ENCODE results near the gene NDUFA6. TPM values are rescaled to one million over a fixed set of nuclear protein-coding genes. Genes with fewer than 3 reads are reported as not detected.
"Not testable (repeated sequence)": the region's sequence is repeated elsewhere in the genome, so short reads cannot be mapped to it uniquely, and the experiment has no call there.

Gene NDUFA6
- total RNA-seq, 1 experiment from 2014 or later: 126 TPM

GRCh38 chr22:42076764-42077485, 13.6 kb downstream of the NDUFA6 start:
- in situ Hi-C loops (cut with HindIII; ENCODE audit: low pct_unique_long_range_greater_than_20kb, low sequenced_read_pairs): no loop called here
- no peak for DNase-seq (ENCODE audit: low read depth, low spot score)

- in situ Hi-C loops (cut with HindIII; ENCODE audit: low pct_unique_long_range_greater_than_20kb, low sequenced_read_pairs): no loop called here
These were observed 15.5 kb downstream of the NDUFA6 start for GRCh38 chr22:42074846-42075676.

DNA sequence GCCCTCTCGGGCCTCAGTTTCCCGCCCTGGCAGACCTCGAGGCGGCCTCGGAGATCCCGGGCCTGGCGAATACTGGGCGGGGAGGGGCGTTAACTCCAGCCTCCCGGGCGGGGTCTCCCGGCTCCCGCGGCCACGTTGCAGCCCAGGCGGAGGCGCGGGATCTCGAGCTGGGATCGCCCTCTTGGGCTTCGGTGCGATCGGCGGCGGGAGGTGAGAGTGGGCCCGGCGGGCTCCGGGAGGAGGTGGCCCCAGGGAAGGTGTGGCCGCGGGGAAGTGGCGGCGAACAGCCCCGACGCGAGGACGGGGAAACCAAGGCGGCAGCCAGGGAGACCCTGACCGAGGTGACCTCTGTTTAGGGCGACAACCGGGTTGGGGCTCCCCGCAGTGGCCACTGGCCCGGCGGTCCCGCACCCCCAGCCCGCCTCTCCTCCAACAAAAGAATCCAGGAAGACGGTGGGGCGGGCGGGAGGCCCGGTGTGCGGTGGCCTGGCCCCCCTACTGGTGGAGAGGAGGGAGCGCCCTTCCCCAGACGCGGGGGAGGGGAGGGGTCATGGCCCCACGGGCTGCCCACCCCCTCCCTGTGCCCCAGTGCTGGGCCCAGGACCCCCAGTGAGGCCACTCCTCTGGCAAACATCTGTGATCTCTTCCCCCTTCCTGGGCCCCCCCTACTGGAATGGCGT, 16.3 kb downstream of the NDUFA6 start, which contains the start of gene PHETA2:
PHETA2 (plus strand) TSS at position 117 of the 680 bp plus-strand sequence. CDS start 3,046 bp downstream, outside the sequence.
- in situ Hi-C loops (cut with HindIII; ENCODE audit: low pct_unique_long_range_greater_than_20kb, low sequenced_read_pairs): no loop called here
- no peak for DNase-seq (ENCODE audit: low read depth, low spot score)

More at GRCh38 chr22:42074846-42075676, 15.5 kb downstream of the NDUFA6 start:
- no peak for DNase-seq (ENCODE audit: low read depth, low spot score)

- in situ Hi-C loops (cut with HindIII; ENCODE audit: low pct_unique_long_range_greater_than_20kb, low sequenced_read_pairs): no loop called here
These were observed 16.9 kb downstream of the NDUFA6 start for GRCh38 chr22:42073621-42074041.

GRCh38 chr22:42072606-42073330, 17.8 kb downstream of the NDUFA6 start:
- in situ Hi-C loops (cut with HindIII; ENCODE audit: low pct_unique_long_range_greater_than_20kb, low sequenced_read_pairs): no loop called here

More at GRCh38 chr22:42073621-42074041, 16.9 kb downstream of the NDUFA6 start:
- no peak for DNase-seq (ENCODE audit: low read depth, low spot score)

GRCh38 chr22:42071508-42071907, 19.1 kb downstream of the NDUFA6 start:
- in situ Hi-C loops (cut with HindIII; ENCODE audit: low pct_unique_long_range_greater_than_20kb, low sequenced_read_pairs); DNase-seq (ENCODE audit: low read depth, low spot score): not testable (repeated sequence)

More at GRCh38 chr22:42072606-42073330, 17.8 kb downstream of the NDUFA6 start:
- DNase-seq (ENCODE audit: low read depth, low spot score): peak; percentile 8

DNA sequence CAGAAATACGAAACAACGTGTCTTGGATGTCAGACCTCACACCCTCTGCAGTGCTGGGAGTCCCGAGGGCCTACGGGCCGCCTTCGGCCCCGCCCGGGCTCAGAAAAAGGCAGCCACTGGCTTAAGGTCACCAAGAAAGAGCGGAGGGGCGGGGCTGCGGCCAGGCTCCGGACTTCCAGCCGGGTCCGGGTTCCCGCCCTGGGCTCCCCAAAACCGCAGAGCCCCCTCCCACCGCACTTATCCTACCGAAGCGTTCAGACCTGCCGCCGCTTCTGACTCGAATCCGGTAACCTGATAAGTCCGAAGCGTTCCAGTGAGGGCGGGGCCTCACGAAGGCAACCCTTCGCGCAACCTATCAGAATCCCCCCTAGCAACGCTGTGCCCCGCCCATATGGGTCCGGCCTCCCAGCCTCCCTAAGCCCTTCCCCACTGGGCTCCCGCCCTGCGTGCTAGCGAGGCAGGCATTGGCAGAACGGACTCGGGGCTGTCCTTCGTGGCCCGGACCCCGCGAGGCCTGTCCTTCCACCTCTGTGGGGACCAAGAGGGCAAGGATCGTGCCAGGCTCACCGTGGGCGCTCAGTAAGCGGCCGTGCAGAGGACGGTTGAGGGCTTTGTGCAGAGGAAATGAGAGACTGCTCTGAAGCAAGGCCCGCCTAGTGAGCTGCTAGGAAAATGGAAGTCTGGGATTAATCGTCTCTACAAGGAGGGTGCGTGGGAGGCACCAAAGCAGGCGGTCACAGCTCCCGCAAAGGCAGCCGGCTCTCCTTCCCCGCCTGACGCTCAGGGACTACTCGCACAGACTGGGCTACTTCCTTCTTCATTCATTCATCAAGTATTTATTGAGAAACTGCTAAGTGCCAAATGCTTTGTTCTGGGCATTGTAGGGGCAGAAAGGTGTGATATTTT, 19.8 kb downstream of the NDUFA6 start, which contains the start of gene NAGA:
NAGA (minus strand) TSS at position 296 of the 906 bp plus-strand sequence. CDS start 515 bp downstream, outside the sequence.
- peak; percentile 97 for DNase-seq (ENCODE audit: low read depth, low spot score)
- in situ Hi-C loops (cut with HindIII; ENCODE audit: low pct_unique_long_range_greater_than_20kb, low sequenced_read_pairs): no loop called here

DNA sequence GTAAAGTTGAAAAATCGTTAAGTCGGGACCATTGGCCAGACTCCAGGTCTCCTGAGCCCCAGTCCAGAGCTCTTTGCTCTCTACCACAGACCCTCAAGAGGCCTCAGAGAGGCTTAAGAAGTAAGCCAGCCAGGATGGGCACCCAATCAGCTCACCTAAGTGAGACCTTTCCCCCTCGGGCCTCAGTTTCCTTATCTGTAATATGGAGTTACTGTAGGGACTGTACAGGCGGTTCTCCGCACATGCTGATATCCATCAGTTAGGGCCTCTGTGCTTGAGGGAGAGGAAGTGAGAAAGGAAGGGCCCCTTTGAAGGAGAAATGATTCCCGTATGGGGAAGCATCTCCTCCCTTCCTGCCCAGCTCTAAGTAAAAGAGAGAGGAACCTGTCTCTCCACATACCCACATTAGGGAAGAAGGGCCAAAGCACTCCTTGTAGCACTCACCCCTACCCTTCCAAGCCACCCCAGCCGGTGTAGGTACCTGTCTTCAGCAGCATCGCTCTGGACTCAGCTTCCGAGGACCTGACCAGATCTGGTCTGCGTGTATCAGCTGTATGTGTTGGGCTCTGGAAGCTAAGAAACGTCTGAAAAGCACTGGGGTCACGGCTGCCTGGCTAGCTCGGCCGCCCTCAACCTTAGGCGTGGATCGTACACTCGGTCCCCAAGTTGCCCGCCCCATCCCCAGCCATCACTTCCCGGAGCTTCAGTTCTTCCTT, 20.6 kb downstream of the NDUFA6 start:
- in situ Hi-C loops (cut with HindIII; ENCODE audit: low pct_unique_long_range_greater_than_20kb, low sequenced_read_pairs): no loop called here
- DNase-seq (ENCODE audit: low read depth, low spot score): no peak

DNA sequence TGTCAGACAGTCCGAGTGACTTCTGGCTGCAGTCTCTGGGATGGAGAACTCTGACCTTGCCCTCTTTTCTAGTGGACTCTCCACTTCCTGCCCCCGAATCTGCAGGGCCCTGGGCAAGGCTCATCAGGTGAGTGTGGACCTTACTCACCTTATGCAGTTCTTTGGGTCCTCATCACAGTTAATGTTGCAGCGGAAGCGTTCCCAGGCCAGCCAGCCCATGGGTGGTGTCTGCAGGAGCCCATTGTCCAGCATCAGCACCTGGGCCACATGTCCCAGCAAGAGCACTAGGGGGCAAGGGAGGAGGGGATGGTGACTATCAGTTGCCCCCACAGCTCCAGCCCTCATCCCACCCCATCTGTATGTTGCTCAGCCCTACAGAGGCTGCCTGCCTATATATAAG, 22.3 kb downstream of the NDUFA6 start:
- DNase-seq (ENCODE audit: low read depth, low spot score): no peak
- in situ Hi-C loops (cut with HindIII; ENCODE audit: low pct_unique_long_range_greater_than_20kb, low sequenced_read_pairs): no loop called here

DNA sequence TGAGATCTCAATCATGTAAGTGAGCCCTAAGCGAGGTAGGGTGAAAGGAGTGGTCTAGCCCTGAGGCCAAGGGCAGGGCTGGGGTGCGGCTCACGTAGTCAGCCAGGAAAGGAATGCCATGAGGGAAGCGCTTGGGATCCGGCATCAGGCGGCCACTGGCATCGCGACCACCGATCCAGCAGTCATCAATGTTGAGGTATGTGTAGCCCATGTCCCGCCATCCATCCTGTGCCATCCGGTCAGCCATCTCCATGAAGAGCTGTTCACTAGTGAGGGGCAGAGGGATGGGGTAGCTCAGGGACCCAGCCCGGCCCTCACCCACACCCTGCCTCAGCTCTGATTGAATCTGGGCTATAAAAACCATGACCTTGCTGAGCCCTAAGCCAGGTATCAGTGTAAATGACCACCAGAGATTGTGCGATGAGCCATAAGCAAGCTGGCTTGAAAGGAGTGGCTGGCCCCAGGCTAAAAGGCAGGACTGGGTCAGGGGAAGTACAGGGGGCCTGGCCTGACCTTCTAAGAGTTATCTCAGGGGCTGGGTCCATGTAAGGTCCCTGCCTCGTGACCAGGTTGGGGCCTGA, 22.8 kb downstream of the NDUFA6 start:
- no peak for DNase-seq (ENCODE audit: low read depth, low spot score)
- in situ Hi-C loops (cut with HindIII; ENCODE audit: low pct_unique_long_range_greater_than_20kb, low sequenced_read_pairs): no loop called here

DNA sequence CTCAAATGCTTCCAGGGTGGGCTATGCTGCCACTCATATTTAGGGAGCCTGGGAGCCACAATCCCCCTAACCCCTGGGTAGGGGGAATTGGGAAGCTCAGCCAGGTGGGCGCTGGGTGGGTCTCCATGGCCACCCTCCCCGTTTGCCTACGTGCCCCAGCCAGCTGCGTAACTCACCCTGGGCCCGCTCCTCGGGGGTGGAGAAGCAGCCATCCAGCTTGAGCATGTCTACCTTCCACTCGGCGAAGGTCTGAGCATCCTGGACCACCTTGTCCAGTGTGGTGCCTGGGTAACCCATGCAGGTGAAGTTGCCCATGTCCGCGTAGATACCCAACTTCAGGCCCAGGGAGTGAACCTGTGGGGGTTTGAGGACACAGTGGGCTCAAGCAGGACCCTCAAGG, 23.6 kb downstream of the NDUFA6 start:
- in situ Hi-C loops (cut with HindIII; ENCODE audit: low pct_unique_long_range_greater_than_20kb, low sequenced_read_pairs): no loop called here
- DNase-seq (ENCODE audit: low read depth, low spot score): no peak

GRCh38 chr22:42066126-42066761, 24.3 kb downstream of the NDUFA6 start:
- no peak for DNase-seq (ENCODE audit: low read depth, low spot score)
- in situ Hi-C loops (cut with HindIII; ENCODE audit: low pct_unique_long_range_greater_than_20kb, low sequenced_read_pairs): no loop called here

DNA sequence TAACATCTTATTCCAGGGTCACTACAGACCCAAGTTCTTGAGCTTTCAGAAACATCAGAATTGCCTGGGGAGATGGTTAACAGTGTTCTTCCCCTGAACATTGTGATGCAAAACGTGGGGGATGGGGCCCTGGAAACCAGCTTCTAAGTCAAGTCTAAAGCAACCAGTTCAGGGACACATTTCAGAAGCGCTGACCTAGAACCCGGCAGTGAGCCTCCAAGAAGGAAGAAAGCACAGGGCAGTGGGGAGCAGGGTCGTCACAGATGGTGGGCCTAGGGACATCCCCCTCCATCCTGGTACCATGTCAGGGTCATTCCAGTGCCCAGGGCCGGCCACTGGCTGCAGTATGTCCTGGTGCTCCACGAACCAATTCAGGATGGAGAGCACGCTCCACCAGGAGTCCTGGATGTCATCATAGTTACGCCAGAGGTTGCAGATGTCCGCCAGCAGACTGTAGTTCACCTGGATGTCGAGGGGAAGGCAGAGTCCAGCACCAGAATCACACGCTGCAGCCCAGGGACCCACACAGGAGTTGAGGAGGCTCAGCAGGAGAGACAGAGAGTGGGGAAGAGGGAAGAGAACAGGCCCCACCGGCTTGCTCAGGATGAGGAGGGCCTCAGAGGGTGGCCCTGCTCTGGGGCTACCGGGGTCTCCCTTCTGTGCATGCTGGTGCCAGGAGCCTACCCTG, 25.0 kb downstream of the NDUFA6 start:
- no peak for DNase-seq (ENCODE audit: low read depth, low spot score)
- in situ Hi-C loops (cut with HindIII; ENCODE audit: low pct_unique_long_range_greater_than_20kb, low sequenced_read_pairs): no loop called here

DNA sequence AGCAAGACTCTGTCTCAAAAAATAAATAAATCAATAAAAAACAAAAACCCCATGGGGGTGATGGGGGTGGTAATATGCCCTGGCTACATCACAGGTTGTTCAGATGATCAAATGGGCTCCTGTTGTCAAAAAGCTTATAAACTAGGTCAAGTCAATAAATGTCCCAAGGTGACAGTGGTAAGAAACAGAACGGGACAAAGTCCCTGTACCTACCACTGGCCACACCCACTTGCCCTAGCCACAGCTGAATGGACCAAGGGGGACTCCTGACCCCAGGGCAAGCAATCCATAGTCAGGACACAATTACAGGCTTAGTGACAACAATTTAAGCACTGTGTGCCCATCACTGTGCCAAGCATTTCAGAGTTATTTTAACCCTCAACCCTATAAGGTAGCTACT, 25.9 kb downstream of the NDUFA6 start:
- no peak for DNase-seq (ENCODE audit: low read depth, low spot score)
- in situ Hi-C loops (cut with HindIII; ENCODE audit: low pct_unique_long_range_greater_than_20kb, low sequenced_read_pairs): no loop called here

Measured in SK-MEL-5 (cell line).